ENCODE results near the gene ZFYVE1. TPM values are rescaled to one million over a fixed set of nuclear protein-coding genes. Genes with fewer than 3 reads are reported as not detected.
"Not testable (repeated sequence)": the region's sequence is repeated elsewhere in the genome, so short reads cannot be mapped to it uniquely, and the experiment has no call there.

The ZFYVE1 gene, protein sequence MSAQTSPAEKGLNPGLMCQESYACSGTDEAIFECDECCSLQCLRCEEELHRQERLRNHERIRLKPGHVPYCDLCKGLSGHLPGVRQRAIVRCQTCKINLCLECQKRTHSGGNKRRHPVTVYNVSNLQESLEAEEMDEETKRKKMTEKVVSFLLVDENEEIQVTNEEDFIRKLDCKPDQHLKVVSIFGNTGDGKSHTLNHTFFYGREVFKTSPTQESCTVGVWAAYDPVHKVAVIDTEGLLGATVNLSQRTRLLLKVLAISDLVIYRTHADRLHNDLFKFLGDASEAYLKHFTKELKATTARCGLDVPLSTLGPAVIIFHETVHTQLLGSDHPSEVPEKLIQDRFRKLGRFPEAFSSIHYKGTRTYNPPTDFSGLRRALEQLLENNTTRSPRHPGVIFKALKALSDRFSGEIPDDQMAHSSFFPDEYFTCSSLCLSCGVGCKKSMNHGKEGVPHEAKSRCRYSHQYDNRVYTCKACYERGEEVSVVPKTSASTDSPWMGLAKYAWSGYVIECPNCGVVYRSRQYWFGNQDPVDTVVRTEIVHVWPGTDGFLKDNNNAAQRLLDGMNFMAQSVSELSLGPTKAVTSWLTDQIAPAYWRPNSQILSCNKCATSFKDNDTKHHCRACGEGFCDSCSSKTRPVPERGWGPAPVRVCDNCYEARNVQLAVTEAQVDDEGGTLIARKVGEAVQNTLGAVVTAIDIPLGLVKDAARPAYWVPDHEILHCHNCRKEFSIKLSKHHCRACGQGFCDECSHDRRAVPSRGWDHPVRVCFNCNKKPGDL
- total RNA-seq (2014; rRNA removed; shearing (Covaris generic)), result 3.8 and 5.3 TPM in 2 replicates

- peak; percentile 100 for DNase-seq (ENCODE audit: low read depth)
Observed at GRCh38 chr14:73026845-73027542, at the start of gene ZFYVE1. Gene ZFYVE1, minus strand, starts transcription at chr14:73027106. Its CDS starts 2,598 bp downstream, at chr14:73024508.

GRCh38 chr14:73069585-73069984 is 42.7 kb upstream of the ZFYVE1 start:
- no peak for DNase-seq (ENCODE audit: low read depth)

GRCh38 chr14:73058922-73059673 is 32.2 kb upstream of the ZFYVE1 start:
- DNase-seq (ENCODE audit: low read depth), result peak; percentile 38

DNA sequence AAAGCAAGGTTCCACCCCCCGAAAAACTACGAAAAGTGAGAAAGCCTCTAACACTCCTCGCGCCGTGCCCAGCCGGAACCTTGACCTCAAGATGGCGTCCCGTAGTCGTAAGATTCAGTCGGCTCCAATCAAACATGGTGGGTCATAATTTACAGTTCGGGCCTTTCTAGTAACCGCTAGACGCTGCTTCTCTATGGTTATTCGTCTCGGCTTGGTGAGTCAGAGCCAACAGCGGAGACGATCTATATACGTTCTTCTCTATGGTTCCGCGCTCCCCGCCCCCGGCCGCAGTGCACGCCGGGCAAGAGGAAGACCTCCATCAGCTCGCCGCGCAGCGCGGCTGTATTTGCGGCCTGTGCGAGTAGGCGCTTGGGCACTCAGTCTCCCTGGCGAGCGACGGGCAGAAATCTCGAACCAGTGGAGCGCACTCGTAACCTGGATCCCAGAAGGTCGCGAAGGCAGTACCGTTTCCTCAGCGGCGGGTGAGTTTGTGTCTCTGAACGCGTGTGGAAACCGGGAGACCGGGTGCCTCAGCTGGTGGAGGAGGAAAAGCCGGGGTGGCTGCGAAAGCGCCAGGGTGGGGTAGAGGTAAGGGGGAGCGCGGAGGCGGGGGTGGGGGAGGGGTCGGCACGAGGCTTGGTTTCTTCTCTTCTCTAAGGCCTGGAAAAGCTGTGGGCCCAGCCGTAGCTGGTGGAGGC is 31.5 kb upstream of the ZFYVE1 start, which contains the start of gene RBM25:
Gene RBM25, plus strand, starts transcription at position 311 of the 698 bp plus-strand sequence. CDS start 13,108 bp downstream, outside the sequence.
- DNase-seq (ENCODE audit: low read depth), result peak; percentile 99

DNA sequence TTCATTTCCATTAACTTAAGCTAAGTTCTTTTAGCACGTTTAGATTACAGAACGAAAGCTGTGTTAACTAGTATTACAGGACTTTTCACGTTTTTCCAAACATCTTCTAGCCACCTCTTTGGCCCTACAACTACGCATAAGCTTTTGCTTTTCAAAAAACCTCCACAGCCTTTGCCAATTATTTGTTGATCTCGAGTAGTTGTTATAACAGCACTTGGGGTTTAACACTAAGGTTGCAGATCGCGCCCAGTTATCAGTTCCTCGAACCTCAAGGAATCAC is 31.0 kb upstream of the ZFYVE1 start:
- no peak for DNase-seq (ENCODE audit: low read depth)

DNA sequence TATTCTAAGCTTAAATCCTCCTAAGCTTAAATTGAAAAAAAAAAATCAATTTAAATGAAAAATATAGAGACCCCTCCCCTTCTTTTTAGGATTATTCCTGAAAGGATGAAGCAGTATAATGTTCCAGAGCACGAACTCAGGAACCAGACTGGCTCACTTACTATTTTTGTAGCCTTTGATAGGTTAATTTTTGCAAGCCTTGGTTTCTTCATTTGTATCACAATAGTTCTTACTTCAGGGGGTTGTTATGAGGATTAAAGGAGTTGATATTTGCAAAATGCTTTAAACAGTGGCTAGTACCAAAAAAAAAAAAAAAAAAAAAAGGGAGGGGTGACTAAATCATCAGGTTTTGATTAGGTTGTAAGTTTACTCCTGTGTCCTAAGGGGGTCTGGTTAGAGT is 28.3 kb upstream of the ZFYVE1 start:
- no peak for DNase-seq (ENCODE audit: low read depth)

DNA sequence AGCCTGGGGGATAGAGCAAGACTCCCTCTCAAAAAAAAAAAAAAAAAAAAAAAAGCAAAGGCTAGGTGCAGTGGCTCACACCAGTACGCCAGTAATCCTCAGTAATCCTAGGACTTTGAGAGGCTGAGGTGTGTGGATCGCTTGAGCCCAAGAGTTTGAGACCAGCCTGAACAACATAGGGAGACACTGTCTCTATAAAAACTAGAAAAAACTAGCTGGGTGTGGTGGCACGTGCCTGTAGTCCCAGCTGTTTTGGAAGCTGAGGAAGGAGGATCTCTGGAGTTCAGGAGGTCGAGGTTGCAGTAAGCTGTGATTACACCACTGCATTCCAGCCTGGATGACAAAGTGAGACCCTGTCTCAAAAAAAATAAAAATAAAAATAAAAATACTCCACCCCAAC is 22.5 kb upstream of the ZFYVE1 start:
- DNase-seq (ENCODE audit: low read depth), result no peak

- no peak for DNase-seq (ENCODE audit: low read depth)
Observed at GRCh38 chr14:73047808-73048207, 20.9 kb upstream of the ZFYVE1 start.

- peak; percentile 65 for DNase-seq (ENCODE audit: low read depth)
Observed at GRCh38 chr14:73036706-73037450, 10.0 kb upstream of the ZFYVE1 start.

- no peak for DNase-seq (ENCODE audit: low read depth)
Observed at GRCh38 chr14:73027984-73028383, 1.1 kb upstream of the ZFYVE1 start.

GRCh38 chr14:73027546-73027945 is 640 bp upstream of the ZFYVE1 start:
- no peak for DNase-seq (ENCODE audit: low read depth)

DNA sequence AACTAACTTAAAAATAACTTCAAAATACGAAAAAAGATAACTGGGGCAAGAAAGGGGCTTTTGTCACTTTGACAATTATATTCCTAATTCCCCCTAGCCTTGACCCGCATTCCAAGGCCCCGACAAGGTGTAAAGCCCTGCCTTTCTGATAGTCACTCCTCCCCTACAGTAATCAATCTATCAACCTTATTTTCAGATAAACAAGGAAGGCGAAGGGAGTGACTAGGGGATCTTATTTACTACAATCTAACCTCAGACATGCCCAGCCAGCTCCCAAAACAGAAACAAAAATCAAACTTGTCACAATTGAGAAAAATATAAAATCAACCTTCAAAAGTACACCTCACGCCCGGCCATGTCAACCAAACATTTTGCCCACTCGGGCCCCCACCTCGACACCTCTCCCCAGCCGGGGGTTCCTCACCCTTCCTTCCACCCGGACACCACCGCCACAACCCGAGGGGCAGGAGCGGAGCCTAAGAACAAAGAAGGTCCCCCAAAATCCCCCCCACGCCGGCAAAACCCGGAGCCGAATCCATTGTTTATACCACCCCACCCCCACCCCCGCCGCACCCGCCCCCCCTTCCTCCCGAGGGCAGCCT is 562 bp downstream of the ZFYVE1 start:
- DNase-seq (ENCODE audit: low read depth), result no peak

DNA sequence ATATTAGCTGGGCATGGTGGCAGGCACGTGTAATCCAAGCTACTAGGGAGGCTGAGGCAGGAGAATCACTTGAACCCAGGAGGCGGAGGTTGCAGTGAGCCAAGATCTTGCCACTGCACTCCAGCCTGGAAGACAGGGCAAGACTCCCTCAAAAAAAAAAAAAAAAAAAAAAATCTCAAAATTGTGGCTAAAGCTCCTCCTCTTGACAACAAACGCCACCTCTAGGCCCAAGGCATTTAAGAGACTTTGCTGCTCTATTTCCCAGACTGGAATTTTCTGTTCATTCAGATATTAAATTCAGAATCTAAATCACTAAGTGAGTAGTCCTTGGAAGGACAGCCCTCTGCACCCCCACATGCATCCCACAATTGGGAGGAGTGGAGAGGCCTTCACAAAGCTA is 1.4 kb downstream of the ZFYVE1 start:
- no peak for DNase-seq (ENCODE audit: low read depth)

- no peak for DNase-seq (ENCODE audit: low read depth)
Observed at GRCh38 chr14:73022051-73022450, 4.9 kb downstream of the ZFYVE1 start.

DNA sequence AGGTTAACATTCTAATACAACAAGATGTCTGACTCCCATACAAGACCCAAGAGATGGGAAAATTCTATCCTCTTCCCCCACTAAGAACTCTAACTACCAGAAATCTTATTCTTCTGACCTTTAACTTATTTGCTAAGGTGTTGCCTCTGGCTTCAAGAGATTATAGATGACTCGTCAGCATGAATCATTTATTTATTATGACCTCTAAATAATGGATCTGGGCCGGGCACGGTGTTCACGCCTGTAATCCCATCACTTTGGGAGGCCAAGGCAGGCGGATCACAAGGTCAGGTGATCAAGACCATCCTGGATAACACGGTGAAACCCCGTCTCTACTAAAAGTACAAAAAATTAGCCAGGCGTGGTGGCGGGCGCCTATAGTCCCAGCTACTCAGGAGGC is 10.9 kb downstream of the ZFYVE1 start:
- not testable (repeated sequence) for DNase-seq (ENCODE audit: low read depth)

DNA sequence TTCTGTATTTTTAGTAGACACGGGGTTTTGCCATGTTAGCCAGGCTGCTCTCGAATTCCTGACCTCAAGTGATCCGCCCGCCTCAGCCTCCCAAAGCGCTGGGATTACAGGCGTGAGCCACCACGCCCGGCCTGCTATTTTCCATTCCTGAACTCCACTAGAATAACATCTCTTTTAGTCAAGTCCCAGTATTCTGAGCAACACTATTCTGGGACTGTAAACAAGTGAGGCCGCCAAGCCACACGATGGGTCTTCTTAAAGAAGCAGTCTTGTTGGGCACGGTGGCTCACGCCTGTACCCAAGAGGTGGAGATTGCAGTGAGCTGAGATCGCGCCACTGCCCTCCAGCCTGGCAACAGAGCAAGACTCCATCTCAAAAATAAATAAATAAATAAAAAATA is 11.4 kb downstream of the ZFYVE1 start:
- DNase-seq (ENCODE audit: low read depth), result not testable (repeated sequence)

GRCh38 chr14:73014105-73014504 is 12.8 kb downstream of the ZFYVE1 start:
- no peak for DNase-seq (ENCODE audit: low read depth)

DNA sequence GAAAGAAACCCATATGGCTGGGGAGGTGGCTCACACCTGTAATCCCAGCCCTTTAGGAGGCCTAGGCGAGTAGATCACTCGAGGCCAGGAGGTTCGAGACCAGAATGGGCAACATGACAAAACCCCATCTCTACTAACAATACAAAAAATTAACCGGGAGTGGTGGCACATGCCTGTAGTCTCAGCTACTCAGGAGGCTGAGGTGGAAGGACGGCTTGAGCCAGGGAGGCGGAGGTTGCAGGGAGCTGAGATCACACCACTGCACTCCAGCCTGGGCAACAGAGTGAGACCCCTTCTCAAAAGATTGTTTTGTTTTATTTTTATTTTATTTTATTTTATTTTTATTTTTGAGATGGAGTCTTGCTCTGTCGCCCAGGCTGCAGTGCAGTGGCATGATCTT is 15.7 kb downstream of the ZFYVE1 start:
- DNase-seq (ENCODE audit: low read depth), result not testable (repeated sequence)

GRCh38 chr14:73008501-73008900 is 18.4 kb downstream of the ZFYVE1 start:
- no peak for DNase-seq (ENCODE audit: low read depth)

DNA sequence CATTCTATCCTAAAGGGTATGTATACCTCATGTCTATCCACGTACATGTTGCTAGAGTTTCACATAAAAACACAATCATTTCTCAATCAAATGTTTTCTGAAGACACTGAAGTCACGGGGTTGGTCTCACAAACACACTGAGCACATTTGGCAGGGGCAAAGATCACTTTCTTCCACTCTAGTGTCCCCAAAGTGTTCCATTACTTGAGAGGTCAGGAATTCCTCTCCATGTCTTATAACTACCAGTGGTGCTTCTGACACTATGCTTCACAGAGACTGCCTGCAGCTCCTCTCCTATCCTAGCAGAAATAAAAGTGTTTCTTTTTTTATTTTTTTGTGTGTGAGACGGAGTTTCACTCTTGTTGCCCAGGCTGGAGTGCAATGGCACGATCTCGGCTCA is 19.1 kb downstream of the ZFYVE1 start:
- DNase-seq (ENCODE audit: low read depth), result no peak
